ENCODE results near the gene MFAP2.
A peak's percentile ranks its signal among the peaks of the same experiment; 100 is the strongest.

Gene MFAP2

GRCh38 chr1:16969651-16970050, 10.8 kb downstream of the MFAP2 start:
- Histone ChIP-seq H3K4me3 (no peak overlapping the region), H3K9me3 (no peaks in the 10 kb centered on the region), H3K27me3 (no peaks in the 10 kb centered on the region), H3K36me3 (peaks cover 15 to 62% (median 30%) of the 10 kb centered on the region in 3 donors), H3K4me1 (peaks cover 0 to 28% (median 19%) of the 10 kb centered on the region in 4 donors), H3K27ac (no peak overlapping the region)
- no peak for DNase-seq
- TF ChIP-seq, protein P1, sequence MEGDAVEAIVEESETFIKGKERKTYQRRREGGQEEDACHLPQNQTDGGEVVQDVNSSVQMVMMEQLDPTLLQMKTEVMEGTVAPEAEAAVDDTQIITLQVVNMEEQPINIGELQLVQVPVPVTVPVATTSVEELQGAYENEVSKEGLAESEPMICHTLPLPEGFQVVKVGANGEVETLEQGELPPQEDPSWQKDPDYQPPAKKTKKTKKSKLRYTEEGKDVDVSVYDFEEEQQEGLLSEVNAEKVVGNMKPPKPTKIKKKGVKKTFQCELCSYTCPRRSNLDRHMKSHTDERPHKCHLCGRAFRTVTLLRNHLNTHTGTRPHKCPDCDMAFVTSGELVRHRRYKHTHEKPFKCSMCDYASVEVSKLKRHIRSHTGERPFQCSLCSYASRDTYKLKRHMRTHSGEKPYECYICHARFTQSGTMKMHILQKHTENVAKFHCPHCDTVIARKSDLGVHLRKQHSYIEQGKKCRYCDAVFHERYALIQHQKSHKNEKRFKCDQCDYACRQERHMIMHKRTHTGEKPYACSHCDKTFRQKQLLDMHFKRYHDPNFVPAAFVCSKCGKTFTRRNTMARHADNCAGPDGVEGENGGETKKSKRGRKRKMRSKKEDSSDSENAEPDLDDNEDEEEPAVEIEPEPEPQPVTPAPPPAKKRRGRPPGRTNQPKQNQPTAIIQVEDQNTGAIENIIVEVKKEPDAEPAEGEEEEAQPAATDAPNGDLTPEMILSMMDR (IDR thresholded peaks at IDR 0.05), result no peak
- intact Hi-C loops (cut with DNase I; ENCODE audit: low total_unique reads), result no loop called here

DNA sequence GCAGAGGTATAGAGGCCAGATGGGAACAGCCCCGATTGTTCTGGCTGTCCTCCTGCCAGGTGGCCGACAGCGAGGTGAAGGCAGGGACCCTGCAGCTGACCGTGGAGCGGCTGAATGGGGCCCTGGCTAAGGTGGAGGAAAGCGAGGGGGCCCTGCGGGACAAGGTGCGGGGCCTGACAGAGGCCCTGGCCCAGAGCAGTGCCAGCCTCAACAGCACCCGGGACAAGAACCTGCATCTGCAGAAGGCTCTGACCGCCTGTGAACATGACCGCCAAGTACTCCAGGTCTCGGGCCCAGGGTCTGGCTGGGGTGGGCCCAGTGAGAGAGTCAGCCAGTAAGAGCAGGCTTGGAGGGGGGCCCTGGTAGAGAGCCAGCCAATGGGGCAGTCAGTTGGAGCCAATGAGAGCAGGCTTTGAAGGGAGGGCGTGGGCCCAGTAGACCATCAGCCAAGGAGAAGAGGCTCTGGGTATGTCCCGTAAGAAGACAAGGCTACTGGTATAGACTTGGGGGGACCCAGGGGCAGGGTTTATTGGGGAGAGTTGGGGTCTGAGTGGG, 11.3 kb downstream of the MFAP2 start:
- TF ChIP-seq, protein P1 (IDR thresholded peaks at IDR 0.05), result no peak
- intact Hi-C loops (cut with DNase I; ENCODE audit: low total_unique reads), result no loop called here
- H3K27me3 ChIP-seq, result no peaks in the 10 kb centered on the region
- H3K9me3 ChIP-seq, result no peaks in the 10 kb centered on the region
- H3K36me3 ChIP-seq, result peaks cover 15 to 62% (median 31%) of the 10 kb centered on the region in 3 donors
- H3K4me1 ChIP-seq, result peaks cover 0 to 28% (median 19%) of the 10 kb centered on the region in 4 donors
- DNase-seq, result no peak
- no peak overlapping the region for H3K4me3 ChIP-seq
- no peak overlapping the region for H3K27ac ChIP-seq

DNA sequence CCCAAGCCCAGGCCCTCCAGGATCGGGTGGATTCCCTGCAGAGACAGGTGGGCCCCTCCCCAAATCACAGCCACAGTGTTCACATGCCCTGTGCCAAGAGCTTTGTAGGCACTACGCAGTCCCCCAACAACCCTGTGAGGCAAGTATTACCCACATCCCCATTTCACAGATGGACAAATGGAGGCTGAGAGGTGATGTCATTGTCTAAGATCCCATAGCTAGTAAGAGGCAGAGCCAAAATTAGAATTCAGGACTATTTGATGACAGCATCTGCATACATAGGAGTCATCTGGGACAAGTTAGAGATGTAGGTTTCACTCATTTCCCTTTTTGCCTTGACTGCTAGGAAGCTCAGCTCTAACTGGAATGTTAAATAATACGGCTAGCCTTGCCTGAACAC, 12.0 kb downstream of the MFAP2 start:
- no peak overlapping the region for H3K4me3 ChIP-seq
- intact Hi-C loops (cut with DNase I; ENCODE audit: low total_unique reads), result no loop called here
- peaks cover 15 to 62% (median 31%) of the 10 kb centered on the region in 3 donors for H3K36me3 ChIP-seq
- peaks cover 0 to 33% (median 22%) of the 10 kb centered on the region in 4 donors for H3K4me1 ChIP-seq
- TF ChIP-seq, protein P1 (IDR thresholded peaks at IDR 0.05), result no peak
- DNase-seq, result no peak
- H3K27ac ChIP-seq, result no peak overlapping the region
- H3K27me3 ChIP-seq, result no peaks in the 10 kb centered on the region
- H3K9me3 ChIP-seq, result no peaks in the 10 kb centered on the region

DNA sequence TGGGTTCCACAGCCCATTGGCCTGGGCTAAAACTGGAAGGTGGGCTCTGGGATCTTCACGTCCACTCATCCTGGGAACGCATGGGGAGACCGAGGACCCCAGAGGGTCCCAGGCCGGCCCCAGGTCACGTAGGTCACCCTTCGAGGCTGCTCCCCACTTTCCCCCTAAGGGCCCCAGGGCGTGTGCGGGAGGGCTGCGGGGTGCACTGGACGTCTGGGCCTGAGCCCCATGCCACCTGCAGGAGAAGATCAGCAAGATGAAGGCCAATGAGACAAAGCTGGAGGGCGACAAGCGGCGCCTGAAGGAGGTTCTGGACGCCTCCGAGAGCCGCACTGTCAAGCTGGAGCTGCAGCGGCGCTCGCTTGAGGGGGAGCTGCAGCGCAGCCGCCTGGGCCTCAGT, 12.5 kb downstream of the MFAP2 start:
- intact Hi-C loops (cut with DNase I; ENCODE audit: low total_unique reads), result no loop called here
- Histone ChIP-seq H3K4me3 (no peak overlapping the region), H3K27me3 (no peaks in the 10 kb centered on the region), H3K36me3 (peaks cover 15 to 62% (median 31%) of the 10 kb centered on the region in 3 donors), H3K4me1 (peaks cover 0 to 33% (median 23%) of the 10 kb centered on the region in 4 donors), H3K9me3 (no peaks in the 10 kb centered on the region), H3K27ac (peak overlapping the region; percentile 52)
- DNase-seq, result no peak
- TF ChIP-seq, protein P1 (IDR thresholded peaks at IDR 0.05), result no peak

- Histone ChIP-seq H3K27me3 (no peaks in the 10 kb centered on the region), H3K9me3 (no peaks in the 10 kb centered on the region), H3K4me1 (peaks cover 0 to 32% (median 23%) of the 10 kb centered on the region in 4 donors), H3K4me3 (no peak overlapping the region), H3K36me3 (peaks cover 15 to 62% (median 31%) of the 10 kb centered on the region in 3 donors), H3K27ac (peak overlapping the region; percentile 52)
- intact Hi-C loops (cut with DNase I; ENCODE audit: low total_unique reads), result no loop called here
- TF ChIP-seq, protein P1 (IDR thresholded peaks at IDR 0.05), result no peak
- DNase-seq, result peak in 1 of 2 donors; percentile 80
Measured at GRCh38 chr1:16967095-16967575, 13.3 kb downstream of the MFAP2 start.

Measured in tibial artery (tissue), 4 donors.